ENCODE data around the gene CEACAM3.

CEACAM3 gene

DNA sequence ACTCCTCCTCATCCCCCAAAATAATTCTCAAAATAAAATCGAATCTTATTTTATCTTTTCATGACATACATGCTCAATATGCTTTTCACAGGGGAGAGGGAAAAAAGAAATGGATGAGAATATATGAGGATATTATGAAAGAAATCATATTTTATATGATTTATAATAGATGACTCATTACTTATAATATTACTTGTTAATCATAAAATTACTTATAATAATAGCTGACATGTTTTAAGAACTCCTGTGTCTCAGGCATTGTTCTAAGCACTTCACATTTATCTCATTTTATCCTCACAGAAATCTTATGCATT lies 3.0 kb upstream of the CEACAM3 start:
- no peak for DNase-seq

- peak; percentile 9 for DNase-seq
These were observed 1.3 kb upstream of the CEACAM3 start for GRCh38 chr19:41795031-41795461.

DNA sequence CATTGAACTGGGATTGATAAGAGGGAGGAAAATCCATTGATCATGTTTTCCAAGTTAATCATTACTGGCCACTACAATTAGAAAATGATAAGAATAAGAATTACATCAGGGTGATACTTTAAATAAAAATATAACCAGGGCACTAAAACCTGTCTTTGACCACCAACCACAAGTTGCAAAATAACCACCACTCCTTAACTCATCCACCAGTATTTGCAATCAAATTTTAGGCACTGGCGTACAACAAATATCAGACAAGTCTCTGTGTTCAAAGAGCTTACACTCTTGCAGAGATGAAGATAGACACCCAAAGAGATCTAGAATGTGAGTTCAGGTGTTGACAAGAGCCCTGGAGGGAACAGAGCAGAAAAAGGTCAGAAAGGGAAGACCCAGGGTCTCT lies 514 bp downstream of the CEACAM3 start:
- DNase-seq = no peak

GRCh38 chr19:41799444-41800000 lies 3.1 kb downstream of the CEACAM3 start:
- no peak for DNase-seq

DNA sequence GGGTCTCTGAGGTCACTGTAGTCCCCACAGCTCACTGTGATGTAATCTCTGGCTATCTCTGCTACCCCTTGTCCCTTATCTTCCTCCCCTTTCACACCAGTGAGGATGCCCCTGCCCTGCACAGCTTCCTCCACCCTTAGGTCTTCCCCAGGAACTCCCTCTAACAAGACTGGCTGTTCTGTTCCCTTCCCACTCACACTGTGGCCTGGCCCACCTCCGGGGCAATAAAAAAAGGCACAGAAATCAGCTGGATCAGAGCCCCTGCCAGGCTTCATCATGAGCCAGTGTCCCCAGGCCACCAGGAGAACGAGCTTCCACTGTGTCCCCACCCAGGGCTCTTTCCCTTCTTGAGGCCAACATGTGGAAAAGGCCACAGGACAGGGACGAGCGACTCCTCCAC lies 4.6 kb downstream of the CEACAM3 start:
- no peak for DNase-seq

- DNase-seq = no peak
These were observed 5.4 kb downstream of the CEACAM3 start for GRCh38 chr19:41801792-41802211.

DNA sequence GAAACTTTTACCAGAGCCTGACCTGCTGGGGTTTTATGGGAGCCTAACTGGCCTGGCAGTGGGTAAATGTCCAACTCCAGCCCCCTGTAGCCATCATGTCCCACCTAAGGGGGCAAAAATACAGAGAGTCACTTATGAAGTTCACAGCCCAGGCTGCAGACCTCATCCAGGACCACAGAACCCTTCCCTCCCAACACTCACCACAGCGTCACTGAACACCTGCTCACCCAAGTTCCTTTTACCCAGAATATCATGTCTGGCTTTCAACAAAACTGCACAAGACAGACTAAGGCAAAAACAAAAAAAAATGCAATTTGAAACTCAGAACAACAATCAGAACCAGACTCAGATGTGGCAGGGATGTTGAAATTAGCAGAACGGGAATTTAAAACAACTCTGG lies 6.4 kb downstream of the CEACAM3 start:
- no peak for DNase-seq

DNA sequence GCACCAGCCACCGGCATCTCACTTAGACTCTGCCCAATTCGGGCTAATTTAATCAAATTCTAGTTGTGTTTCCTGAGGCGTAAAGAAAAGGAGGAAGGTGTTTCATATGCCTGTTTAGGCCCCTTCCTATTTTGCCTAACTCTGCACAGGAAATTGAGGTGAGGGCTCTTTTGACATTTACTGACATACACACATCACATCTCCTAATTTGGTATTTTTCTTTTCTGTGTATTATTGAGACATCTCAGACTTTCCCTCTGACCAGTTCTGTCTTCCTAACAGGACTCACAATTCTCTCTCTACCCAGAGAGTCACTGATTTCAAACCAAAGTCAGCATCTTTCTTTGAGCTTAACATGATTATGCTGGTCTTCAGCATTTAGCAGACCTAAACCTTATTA lies 7.9 kb downstream of the CEACAM3 start:
- DNase-seq = no peak

GRCh38 chr19:41807176-41807575 lies 10.8 kb downstream of the CEACAM3 start:
- DNase-seq = no peak

GRCh38 chr19:41808663-41809566 lies 12.5 kb downstream of the CEACAM3 start:
- DNase-seq = no peak

DNA sequence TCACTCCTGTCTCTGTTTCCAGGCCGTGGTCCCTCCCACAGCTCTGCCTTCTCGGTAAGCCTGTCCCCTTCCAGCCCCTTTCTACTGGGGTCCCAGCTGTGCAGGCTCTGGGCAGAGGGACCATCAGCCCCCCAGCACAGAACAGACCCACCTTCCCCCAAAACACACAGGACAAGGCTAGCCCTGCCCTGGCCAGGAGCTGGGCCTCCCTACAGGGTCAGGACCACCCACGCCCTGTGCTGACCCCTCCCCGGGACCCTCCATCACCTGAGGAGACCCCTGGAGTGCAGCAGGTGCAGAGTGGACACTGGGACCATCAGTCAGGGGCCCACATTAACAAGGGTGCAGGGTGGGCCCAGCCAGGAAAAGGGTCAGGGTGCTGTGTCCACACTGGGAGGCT lies 13.9 kb downstream of the CEACAM3 start:
- DNase-seq = no peak

DNA sequence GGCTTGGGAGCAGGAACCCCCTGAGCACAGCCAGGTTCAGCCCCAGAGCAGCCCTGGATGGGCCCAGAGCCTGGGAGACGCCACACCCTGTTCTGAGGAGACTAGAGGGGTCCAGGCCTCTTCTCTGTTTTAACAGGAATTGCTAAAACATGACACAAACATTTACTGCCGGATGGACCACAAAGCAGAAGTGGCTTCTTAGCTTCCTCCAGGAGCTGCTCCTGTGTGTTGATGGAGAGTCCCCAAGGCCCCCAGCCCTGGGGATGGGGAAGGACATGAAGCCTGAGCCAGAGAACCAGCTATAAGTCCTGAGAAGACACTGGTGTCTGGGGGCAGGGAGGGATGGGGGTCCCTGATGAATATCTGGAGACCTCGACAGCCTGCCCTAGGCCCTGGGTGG lies 14.6 kb downstream of the CEACAM3 start:
- DNase-seq = no peak

- DNase-seq = no peak
These were observed 15.6 kb downstream of the CEACAM3 start for GRCh38 chr19:41811981-41812380.

- no peak for DNase-seq
These were observed 17.5 kb downstream of the CEACAM3 start for GRCh38 chr19:41813911-41814310.

DNA sequence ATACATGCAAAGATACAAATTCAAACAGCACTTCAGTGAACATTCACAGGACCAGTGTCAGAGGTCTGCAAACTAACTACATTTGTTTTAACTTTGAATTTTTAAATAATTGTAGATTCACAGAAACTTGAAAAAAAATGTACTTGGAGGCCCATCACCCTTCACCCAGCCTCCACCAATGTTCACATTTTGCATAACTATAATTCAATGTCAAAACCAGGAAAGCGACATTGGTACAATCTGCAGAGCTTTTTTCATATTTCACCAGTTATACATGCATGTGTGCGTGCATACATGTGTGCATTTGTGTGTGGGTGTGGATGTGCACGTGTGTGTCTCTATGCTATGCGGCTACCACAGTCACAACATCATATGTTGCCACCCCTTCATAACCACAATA lies 18.9 kb downstream of the CEACAM3 start:
- DNase-seq = no peak

DNA sequence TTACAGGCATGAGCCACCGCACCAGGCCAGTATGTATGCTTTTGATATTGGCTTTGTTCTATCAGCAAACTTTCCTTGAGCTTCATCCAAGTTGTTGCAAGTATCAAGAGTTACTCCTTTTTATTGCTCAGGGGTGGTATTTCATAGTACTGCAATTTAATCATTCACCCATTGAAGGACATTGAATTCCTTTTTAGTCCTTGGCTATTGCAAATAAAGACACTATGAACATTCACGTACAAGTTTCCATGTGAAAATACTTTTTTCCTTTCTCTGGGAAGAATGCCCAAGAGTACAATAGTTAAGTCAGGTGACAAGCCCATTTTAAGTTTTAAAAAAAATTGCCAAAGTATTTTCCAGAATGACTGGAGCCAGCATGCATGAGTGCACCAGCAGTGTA lies 20.4 kb downstream of the CEACAM3 start:
- no peak for DNase-seq

DNA sequence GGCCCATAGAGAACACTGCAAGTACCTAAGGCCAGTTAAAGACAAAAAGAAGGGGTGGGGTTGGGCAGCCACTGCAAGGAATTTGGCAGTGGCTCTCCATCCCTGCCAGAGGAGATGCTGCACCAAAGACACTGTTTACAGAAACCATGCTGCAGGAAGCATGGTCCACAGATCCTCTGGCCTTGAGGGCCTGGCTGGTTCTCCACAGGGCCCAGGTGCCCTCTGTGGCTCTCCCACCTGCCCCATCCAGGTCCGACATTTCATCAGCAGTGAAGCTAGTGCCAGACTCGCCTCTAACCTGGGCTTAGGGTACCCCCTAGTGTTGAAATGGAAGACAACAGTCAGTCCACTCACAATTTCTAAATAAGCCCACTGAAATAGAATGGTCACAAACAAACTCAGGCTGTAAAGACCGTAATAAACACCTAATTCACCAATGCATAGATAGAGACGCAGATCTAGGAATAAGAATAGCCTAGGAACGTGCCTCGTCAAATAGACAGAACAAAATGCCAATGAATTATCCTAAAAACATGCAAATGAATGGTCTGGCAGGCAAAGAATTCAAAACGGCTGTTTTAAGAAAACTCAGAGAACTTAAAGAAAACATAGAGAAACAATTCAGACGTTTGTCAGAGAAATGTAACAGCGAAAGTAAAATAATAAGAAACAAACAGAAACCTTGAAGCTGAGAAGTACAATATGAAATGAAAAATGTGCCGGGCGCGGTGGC lies 24.8 kb downstream of the CEACAM3 start:
- no peak for DNase-seq

DNA sequence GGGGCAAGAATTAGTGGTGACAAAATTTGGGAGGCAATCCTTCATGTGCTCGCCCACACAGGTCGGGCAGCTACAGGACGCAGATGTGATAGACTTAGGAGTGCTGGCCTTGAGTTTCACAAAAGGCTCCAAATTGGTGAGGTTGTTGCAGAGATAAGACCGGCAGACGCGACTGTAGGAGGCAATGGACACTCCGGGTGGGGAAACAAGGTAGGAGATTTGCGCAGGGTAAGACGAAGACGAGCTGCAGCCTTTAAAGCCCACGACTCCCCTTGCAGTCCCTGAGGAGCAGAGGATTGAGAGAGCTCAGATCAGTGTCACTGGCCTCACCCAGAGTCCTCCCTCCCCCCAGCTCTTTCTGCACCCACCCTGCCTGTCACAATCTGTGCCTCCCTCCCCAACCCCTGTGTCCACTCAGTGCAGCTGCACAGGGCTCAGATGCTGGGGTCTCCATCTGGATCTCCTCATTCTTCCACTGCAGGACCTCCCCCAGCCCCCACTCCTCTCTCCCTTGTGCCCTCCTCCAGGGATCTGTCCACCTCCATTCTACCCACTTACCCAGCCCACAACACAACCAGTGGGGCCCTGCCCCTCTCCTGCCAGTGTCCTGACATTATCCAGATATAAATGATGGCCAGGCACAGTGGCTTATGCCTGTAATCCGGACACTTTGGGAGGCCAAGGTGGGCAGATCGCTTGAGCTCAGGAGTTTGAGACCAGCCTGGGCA lies 41.8 kb downstream of the CEACAM3 start:
- DNase-seq = no peak

DNA sequence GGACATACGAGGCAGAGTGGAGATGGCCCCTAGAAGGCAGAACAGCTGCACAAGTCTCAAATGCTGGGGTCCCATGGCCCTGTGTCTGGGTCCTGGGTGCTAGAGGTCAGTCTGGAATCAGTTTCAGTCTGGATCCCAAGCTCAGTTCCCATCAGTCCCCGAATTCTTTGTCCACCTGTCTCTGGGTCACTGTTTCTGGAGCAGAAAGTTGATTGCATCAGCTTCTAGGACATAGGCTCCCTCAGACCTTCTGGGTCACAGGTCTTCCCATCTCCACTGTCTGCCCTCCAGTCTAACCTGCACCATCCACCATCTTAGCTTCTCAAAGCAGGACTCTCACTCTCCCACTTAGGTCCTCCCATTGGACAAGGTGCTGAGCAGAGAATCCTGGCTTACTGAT lies 42.8 kb downstream of the CEACAM3 start:
- DNase-seq = no peak

DNA sequence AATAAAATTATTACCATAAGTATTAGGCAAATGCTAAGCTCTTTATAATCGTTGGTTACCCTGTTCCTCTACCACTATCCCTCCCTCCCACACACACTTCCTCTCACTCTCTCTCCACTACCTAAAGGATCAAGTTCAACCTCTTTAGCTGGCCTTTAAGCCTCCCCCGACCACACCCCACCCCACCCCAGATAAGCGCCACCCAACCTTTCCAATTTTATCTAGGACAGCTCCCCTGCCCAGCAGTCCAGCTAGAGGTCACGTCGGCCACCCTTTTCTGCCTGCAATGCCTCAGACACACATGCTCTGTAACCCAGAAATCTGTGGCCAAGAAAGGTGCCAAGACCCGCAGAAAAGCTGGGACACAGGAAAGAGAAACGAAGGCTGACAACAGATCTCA lies 47.0 kb downstream of the CEACAM3 start:
- DNase-seq = no peak

- no peak for DNase-seq
These were observed 48.2 kb downstream of the CEACAM3 start, which contains the start of gene LYPD4 for GRCh38 chr19:41844601-41845000. Gene LYPD4 (minus strand): TSS chr19:41844683. CDS start chr19:41839285, 5,398 bp downstream.

GRCh38 chr19:41845001-41845050 lies 48.4 kb downstream of the CEACAM3 start, which contains the start of gene DMRTC2:
Gene DMRTC2 (plus strand): TSS chr19:41845042. CDS start chr19:41847429, 2,387 bp downstream.
- DNase-seq = no peak

GRCh38 chr19:41845051-41845590 lies 48.7 kb downstream of the CEACAM3 start:
- no peak for DNase-seq

All from activated effector memory CD4-positive, alpha-beta T cell treated with Interleukin-2 at 50 U/mL for 16 hours (primary cell).